NCI-H774 (cell line): ENCODE data around the gene TTYH1.
A peak's percentile ranks its signal among the peaks of the same experiment; 100 is the strongest.

Source experiments
- DNase-seq: peaks from one replicate; lab custom pipeline; 2025; lab: John Stamatoyannopoulos, UW

Gene TTYH1

GRCh38 chr19:54481326-54481930 lies 66.2 kb downstream of the TTYH1 start:
- peak; percentile 13 for DNase-seq

DNA sequence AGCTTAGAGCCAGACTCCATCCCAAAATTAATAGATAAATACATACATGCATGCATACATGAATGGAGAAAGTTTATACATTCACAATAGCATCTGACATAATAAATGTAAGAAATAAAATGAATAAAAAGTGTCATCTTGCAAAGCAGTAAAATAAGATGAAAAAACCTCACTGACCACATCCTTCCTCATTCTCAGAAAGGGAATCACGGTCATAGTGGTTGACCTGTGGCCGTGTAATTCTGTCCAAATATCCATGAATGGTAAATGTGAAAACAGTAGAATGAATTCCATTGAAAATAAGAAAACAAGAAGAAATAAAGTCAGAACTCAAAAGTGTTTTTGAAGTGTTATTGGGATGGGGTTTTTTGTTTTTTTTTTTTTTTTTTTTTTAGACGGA lies 67.6 kb downstream of the TTYH1 start:
- DNase-seq: no peak

- no peak for DNase-seq
Observed at GRCh38 chr19:54484451-54484850, 69.2 kb downstream of the TTYH1 start.

GRCh38 chr19:54485851-54486250 lies 70.6 kb downstream of the TTYH1 start:
- DNase-seq: no peak
